ENCODE data around the gene RABEP2. TPM values are rescaled to one million over a fixed set of nuclear protein-coding genes. Genes with fewer than 3 reads are reported as not detected.
A peak's percentile ranks its signal among the peaks of the same experiment; 100 is the strongest.

RABEP2 gene
- total RNA-seq, 1 donor, result 31.5 TPM

DNA sequence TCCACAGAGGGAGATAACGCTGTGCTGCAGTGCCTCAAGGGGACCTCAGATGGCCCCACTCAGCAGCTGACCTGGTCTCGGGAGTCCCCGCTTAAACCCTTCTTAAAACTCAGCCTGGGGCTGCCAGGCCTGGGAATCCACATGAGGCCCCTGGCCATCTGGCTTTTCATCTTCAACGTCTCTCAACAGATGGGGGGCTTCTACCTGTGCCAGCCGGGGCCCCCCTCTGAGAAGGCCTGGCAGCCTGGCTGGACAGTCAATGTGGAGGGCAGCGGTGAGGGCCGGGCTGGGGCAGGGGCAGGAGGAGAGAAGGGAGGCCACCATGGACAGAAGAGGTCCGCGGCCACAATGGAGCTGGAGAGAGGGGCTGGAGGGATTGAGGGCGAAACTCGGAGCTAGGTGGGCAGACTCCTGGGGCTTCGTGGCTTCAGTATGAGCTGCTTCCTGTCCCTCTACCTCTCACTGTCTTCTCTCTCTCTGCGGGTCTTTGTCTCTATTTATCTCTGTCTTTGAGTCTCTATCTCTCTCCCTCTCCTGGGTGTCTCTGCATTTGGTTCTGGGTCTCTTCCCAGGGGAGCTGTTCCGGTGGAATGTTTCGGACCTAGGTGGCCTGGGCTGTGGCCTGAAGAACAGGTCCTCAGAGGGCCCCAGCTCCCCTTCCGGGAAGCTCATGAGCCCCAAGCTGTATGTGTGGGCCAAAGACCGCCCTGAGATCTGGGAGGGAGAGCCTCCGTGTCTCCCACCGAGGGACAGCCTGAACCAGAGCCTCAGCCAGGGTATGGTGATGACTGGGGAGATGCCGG is 7.5 kb upstream of the RABEP2 start:
- TF ChIP-seq, protein P1, sequence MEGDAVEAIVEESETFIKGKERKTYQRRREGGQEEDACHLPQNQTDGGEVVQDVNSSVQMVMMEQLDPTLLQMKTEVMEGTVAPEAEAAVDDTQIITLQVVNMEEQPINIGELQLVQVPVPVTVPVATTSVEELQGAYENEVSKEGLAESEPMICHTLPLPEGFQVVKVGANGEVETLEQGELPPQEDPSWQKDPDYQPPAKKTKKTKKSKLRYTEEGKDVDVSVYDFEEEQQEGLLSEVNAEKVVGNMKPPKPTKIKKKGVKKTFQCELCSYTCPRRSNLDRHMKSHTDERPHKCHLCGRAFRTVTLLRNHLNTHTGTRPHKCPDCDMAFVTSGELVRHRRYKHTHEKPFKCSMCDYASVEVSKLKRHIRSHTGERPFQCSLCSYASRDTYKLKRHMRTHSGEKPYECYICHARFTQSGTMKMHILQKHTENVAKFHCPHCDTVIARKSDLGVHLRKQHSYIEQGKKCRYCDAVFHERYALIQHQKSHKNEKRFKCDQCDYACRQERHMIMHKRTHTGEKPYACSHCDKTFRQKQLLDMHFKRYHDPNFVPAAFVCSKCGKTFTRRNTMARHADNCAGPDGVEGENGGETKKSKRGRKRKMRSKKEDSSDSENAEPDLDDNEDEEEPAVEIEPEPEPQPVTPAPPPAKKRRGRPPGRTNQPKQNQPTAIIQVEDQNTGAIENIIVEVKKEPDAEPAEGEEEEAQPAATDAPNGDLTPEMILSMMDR (IDR thresholded peaks at IDR 0.05; ENCODE audit: extremely low read depth, low read depth, low read length), result no peak
- no peaks in the 10 kb centered on the region for H3K36me3 ChIP-seq (ENCODE audit: insufficient read depth, low read length)
- no peak overlapping the region for H3K27ac ChIP-seq (ENCODE audit: low read depth, low read length)
- H3K9me3 ChIP-seq (ENCODE audit: low read depth, low read length), result no peaks in the 10 kb centered on the region
- DNase-seq (ENCODE audit: insufficient read length, low spot score, missing footprints), result peak; percentile 62
- H2AFZ ChIP-seq (ENCODE audit: low read length), result no peak overlapping the region
- no peak overlapping the region for H3K4me3 ChIP-seq (ENCODE audit: insufficient read depth, low read length)
- peaks cover 5% of the 10 kb centered on the region for H3K4me1 ChIP-seq (ENCODE audit: insufficient read depth, low read length)
- no peaks in the 10 kb centered on the region for H3K27me3 ChIP-seq (ENCODE audit: insufficient read depth, low read length)
- H3K4me2 ChIP-seq (ENCODE audit: insufficient read depth, low read length), result no peak overlapping the region
- H3K79me2 ChIP-seq (ENCODE audit: insufficient read depth, low read length), result no peaks in the 10 kb centered on the region
- no peaks in the 10 kb centered on the region for H4K20me1 ChIP-seq (ENCODE audit: insufficient read depth, low read length)

DNA sequence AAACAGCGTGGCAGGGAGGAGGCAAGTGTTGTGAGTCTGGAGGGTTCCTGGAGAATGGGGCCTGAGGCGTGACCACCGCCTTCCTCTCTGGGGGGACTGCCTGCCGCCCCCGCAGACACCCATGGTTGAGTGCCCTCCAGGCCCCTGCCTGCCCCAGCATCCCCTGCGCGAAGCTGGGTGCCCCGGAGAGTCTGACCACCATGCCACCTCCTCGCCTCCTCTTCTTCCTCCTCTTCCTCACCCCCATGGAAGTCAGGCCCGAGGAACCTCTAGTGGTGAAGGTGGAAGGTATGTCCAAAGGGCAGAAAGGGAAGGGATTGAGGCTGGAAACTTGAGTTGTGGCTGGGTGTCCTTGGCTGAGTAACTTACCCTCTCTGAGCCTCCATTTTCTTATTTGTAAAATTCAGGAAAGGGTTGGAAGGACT is 6.8 kb upstream of the RABEP2 start, which contains the start of gene CD19:
Gene CD19 (plus strand): TSS at position 171 of the 425 bp plus-strand sequence. CDS start 30 bp downstream, at position 201.
- H3K9me3 ChIP-seq (ENCODE audit: low read depth, low read length), result no peaks in the 10 kb centered on the region
- H3K36me3 ChIP-seq (ENCODE audit: insufficient read depth, low read length), result no peaks in the 10 kb centered on the region
- H3K4me1 ChIP-seq (ENCODE audit: insufficient read depth, low read length), result peaks cover 5% of the 10 kb centered on the region
- no peaks in the 10 kb centered on the region for H3K79me2 ChIP-seq (ENCODE audit: insufficient read depth, low read length)
- no peaks in the 10 kb centered on the region for H4K20me1 ChIP-seq (ENCODE audit: insufficient read depth, low read length)
- peak; percentile 47 for DNase-seq (ENCODE audit: insufficient read length, low spot score, missing footprints)
- no peaks in the 10 kb centered on the region for H3K27me3 ChIP-seq (ENCODE audit: insufficient read depth, low read length)
- H3K4me3 ChIP-seq (ENCODE audit: insufficient read depth, low read length), result no peak within 1 kb of the TSS
- TF ChIP-seq, protein P1 (IDR thresholded peaks at IDR 0.05; ENCODE audit: extremely low read depth, low read depth, low read length), result no peak
- no peak within 1 kb of the TSS for H3K27ac ChIP-seq (ENCODE audit: low read depth, low read length)
- no peak within 1 kb of the TSS for H3K4me2 ChIP-seq (ENCODE audit: insufficient read depth, low read length)
- H2AFZ ChIP-seq (ENCODE audit: low read length), result no peak within 1 kb of the TSS

DNA sequence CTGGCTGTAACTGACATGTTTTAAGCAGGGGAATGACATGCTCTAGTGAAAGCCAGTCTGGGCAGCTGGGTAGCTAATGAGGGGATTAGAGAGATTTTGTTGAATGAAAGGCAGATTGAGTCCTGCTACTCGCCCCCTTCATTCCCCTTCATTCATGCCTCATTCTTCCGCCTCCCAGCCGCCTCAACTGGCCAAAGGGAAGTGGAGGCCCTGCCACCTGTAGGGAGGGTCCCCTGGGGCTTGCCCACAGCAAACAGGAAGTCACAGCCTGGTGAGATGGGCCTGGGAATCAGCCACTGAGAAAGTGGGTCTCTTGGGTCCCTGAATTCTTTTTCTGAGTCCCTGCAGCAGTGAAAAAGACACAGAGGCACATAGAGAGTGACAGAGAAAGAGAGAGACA is 5.6 kb upstream of the RABEP2 start:
- H3K4me3 ChIP-seq (ENCODE audit: insufficient read depth, low read length), result no peak overlapping the region
- no peak overlapping the region for H3K27ac ChIP-seq (ENCODE audit: low read depth, low read length)
- no peaks in the 10 kb centered on the region for H3K79me2 ChIP-seq (ENCODE audit: insufficient read depth, low read length)
- H3K4me1 ChIP-seq (ENCODE audit: insufficient read depth, low read length), result peaks cover 9% of the 10 kb centered on the region
- no peaks in the 10 kb centered on the region for H3K9me3 ChIP-seq (ENCODE audit: low read depth, low read length)
- peak; percentile 27 for DNase-seq (ENCODE audit: insufficient read length, low spot score, missing footprints)
- H3K27me3 ChIP-seq (ENCODE audit: insufficient read depth, low read length), result no peaks in the 10 kb centered on the region
- H3K4me2 ChIP-seq (ENCODE audit: insufficient read depth, low read length), result no peak overlapping the region
- H4K20me1 ChIP-seq (ENCODE audit: insufficient read depth, low read length), result no peaks in the 10 kb centered on the region
- TF ChIP-seq, protein P1 (IDR thresholded peaks at IDR 0.05; ENCODE audit: extremely low read depth, low read depth, low read length), result no peak
- H2AFZ ChIP-seq (ENCODE audit: low read length), result no peak overlapping the region
- H3K36me3 ChIP-seq (ENCODE audit: insufficient read depth, low read length), result no peaks in the 10 kb centered on the region

DNA sequence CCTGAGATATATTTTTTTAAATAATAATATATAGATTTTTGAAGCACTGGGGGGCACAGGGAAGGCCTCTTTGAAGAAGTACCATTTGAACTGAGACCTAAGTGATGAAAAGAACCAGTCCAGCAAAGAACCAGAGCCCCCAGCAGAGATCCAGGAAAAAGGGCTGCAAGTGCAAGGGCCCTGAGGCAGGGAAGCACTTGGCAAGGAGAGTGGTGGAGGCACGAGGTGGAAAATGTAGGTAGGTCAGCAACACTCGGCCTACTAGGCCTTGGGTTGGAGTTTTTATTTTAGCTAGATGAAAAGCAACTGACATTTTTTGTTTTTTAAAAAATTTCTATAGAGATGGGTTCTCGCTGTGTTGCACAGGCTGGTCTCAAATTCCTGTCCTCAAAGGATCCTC is 5.2 kb upstream of the RABEP2 start:
- H3K9me3 ChIP-seq (ENCODE audit: low read depth, low read length), result no peaks in the 10 kb centered on the region
- H3K4me1 ChIP-seq (ENCODE audit: insufficient read depth, low read length), result peaks cover 5% of the 10 kb centered on the region
- H3K36me3 ChIP-seq (ENCODE audit: insufficient read depth, low read length), result no peaks in the 10 kb centered on the region
- no peak overlapping the region for H3K4me3 ChIP-seq (ENCODE audit: insufficient read depth, low read length)
- no peaks in the 10 kb centered on the region for H3K27me3 ChIP-seq (ENCODE audit: insufficient read depth, low read length)
- no peak overlapping the region for H2AFZ ChIP-seq (ENCODE audit: low read length)
- H4K20me1 ChIP-seq (ENCODE audit: insufficient read depth, low read length), result no peaks in the 10 kb centered on the region
- no peak overlapping the region for H3K4me2 ChIP-seq (ENCODE audit: insufficient read depth, low read length)
- DNase-seq (ENCODE audit: insufficient read length, low spot score, missing footprints), result no peak
- TF ChIP-seq, protein P1 (IDR thresholded peaks at IDR 0.05; ENCODE audit: extremely low read depth, low read depth, low read length), result no peak
- H3K27ac ChIP-seq (ENCODE audit: low read depth, low read length), result no peak overlapping the region
- no peaks in the 10 kb centered on the region for H3K79me2 ChIP-seq (ENCODE audit: insufficient read depth, low read length)

All from osteoblast (primary cell).